ENCODE data around the gene CFAP46.
"Not testable (repeated sequence)": the region's sequence is repeated elsewhere in the genome, so short reads cannot be mapped to it uniquely, and the experiment has no call there.

The CFAP46 gene

GRCh38 chr10:132926777-132927650, 15.4 kb downstream of the CFAP46 start:
- no peaks in the 10 kb centered on the region for H3K9me3 ChIP-seq (ENCODE audit: control insufficient read depth, insufficient read depth, low read length)
- H3K36me3 ChIP-seq (ENCODE audit: control insufficient read depth, insufficient read depth, low read length): peaks cover 2% of the 10 kb centered on the region
- no peaks in the 10 kb centered on the region for H3K4me1 ChIP-seq (ENCODE audit: control insufficient read depth, insufficient read depth, low read length)
- no peaks in the 10 kb centered on the region for H3K27me3 ChIP-seq (ENCODE audit: control insufficient read depth, insufficient read depth, low read length)
- H3K9ac ChIP-seq (ENCODE audit: low read depth, low read length): no peak overlapping the region
- H3K4me3 ChIP-seq (ENCODE audit: low read depth, low read length): no peak overlapping the region

DNA sequence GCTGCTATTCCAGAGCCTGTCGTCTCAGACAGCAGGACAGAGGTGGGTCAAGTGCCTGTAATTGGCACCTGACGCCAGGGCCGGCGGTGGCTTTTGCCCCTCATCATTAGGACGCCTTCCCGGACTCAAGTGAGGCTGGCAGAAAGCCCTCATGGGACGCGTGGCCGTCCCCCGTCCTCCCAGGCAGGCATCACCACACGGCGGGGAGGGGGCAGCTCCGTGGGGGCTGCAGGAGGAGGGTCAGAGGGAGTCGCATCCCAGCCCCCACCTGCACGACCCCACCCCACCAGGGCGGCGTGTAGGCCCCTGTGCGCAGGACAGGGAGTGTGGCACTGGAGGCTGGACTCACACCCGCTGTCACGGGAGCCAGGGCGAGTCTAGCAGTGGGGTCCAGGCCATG, 16.3 kb downstream of the CFAP46 start:
- Histone ChIP-seq H3K27me3 (ENCODE audit: control insufficient read depth, insufficient read depth, low read length) (no peaks in the 10 kb centered on the region), H3K9ac (ENCODE audit: low read depth, low read length) (no peak overlapping the region), H3K4me1 (ENCODE audit: control insufficient read depth, insufficient read depth, low read length) (no peaks in the 10 kb centered on the region), H3K36me3 (ENCODE audit: control insufficient read depth, insufficient read depth, low read length) (peaks cover 2% of the 10 kb centered on the region), H3K4me3 (ENCODE audit: low read depth, low read length) (no peak overlapping the region), H3K9me3 (ENCODE audit: control insufficient read depth, insufficient read depth, low read length) (no peaks in the 10 kb centered on the region)

GRCh38 chr10:132925614-132926013, 16.8 kb downstream of the CFAP46 start:
- H3K4me3 ChIP-seq (ENCODE audit: low read depth, low read length): no peak overlapping the region
- H3K9ac ChIP-seq (ENCODE audit: low read depth, low read length): no peak overlapping the region
- no peaks in the 10 kb centered on the region for H3K4me1 ChIP-seq (ENCODE audit: control insufficient read depth, insufficient read depth, low read length)
- H3K27me3 ChIP-seq (ENCODE audit: control insufficient read depth, insufficient read depth, low read length): no peaks in the 10 kb centered on the region
- peaks cover 2% of the 10 kb centered on the region for H3K36me3 ChIP-seq (ENCODE audit: control insufficient read depth, insufficient read depth, low read length)
- H3K9me3 ChIP-seq (ENCODE audit: control insufficient read depth, insufficient read depth, low read length): no peaks in the 10 kb centered on the region

DNA sequence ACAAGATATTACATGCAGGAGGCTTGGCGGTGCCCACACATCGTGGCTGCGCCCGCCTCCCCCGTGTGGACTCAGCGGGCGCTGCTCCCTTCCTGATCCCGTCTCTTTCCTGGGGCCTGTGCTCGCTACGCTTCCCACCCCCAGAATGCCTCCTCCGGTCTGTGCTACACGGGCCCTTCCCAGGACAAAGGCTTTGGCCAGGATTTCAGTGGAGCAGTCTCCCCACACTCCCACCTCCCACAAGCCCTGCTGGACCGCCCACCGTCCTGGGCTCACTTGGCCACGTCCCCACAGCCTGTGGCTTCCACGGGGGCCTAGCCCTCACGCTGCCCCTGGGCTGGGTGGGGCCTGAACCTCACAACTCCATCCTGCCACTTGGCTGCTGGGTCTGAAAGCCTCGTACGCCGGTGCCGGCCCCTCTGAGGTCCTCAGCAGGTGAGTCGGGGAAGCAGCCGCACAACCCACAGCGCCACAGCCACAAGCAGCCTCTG, 17.3 kb downstream of the CFAP46 start:
- no peaks in the 10 kb centered on the region for H3K27me3 ChIP-seq (ENCODE audit: control insufficient read depth, insufficient read depth, low read length)
- peaks cover 2% of the 10 kb centered on the region for H3K36me3 ChIP-seq (ENCODE audit: control insufficient read depth, insufficient read depth, low read length)
- no peak overlapping the region for H3K4me3 ChIP-seq (ENCODE audit: low read depth, low read length)
- H3K9me3 ChIP-seq (ENCODE audit: control insufficient read depth, insufficient read depth, low read length): no peaks in the 10 kb centered on the region
- H3K9ac ChIP-seq (ENCODE audit: low read depth, low read length): no peak overlapping the region
- no peaks in the 10 kb centered on the region for H3K4me1 ChIP-seq (ENCODE audit: control insufficient read depth, insufficient read depth, low read length)

DNA sequence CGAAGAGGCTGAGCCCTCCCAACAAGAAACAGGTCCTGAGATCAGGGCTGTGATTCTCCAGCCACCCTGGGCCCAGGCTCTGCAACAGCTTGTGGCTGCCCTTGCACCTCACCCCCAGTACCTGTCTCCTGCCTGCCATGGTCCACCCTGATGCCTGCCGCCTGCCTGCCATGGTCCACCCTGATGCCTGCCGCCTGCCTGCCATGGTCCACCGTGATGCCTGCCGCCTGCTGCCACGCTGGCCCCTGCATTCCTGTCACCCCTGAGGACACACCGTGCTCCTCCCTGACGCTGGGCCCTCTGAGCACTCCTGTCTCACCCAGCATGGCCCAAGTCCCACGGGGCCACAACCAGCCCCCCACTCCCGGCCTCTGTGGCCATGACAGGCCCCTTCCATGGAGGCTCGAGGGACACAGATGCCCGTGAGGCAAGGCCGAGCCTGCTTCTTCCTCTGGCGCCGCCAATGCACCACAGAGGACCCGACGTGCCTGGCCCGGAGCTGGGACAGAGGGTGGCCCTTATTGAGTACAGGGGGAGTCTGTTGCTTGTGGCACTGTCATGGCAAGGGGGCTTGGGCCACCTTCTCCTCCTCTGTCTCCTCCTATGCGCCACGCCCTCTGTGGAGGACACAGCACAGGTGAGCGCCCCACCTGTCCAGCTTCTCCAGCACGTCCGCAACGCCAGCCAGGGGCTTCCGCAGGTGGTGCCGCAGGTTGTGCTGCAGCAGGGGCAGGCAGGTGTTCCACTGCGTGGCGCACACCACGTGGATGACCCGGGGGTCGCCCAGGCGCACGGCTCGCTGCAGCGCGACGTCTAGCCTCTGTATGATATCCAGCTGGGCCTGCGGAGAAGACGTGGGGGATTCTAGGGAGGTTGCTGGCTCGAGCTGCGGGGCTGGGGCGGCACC, 18.1 kb downstream of the CFAP46 start:
- no peaks in the 10 kb centered on the region for H3K9me3 ChIP-seq (ENCODE audit: control insufficient read depth, insufficient read depth, low read length)
- H3K4me3 ChIP-seq (ENCODE audit: low read depth, low read length): no peak overlapping the region
- peaks cover under 1% of the 10 kb centered on the region for H3K36me3 ChIP-seq (ENCODE audit: control insufficient read depth, insufficient read depth, low read length)
- H3K27me3 ChIP-seq (ENCODE audit: control insufficient read depth, insufficient read depth, low read length): no peaks in the 10 kb centered on the region
- no peaks in the 10 kb centered on the region for H3K4me1 ChIP-seq (ENCODE audit: control insufficient read depth, insufficient read depth, low read length)
- H3K9ac ChIP-seq (ENCODE audit: low read depth, low read length): no peak overlapping the region

GRCh38 chr10:132923384-132923783, 19.0 kb downstream of the CFAP46 start:
- H3K36me3 ChIP-seq (ENCODE audit: control insufficient read depth, insufficient read depth, low read length); H3K4me1 ChIP-seq (ENCODE audit: control insufficient read depth, insufficient read depth, low read length); H3K27me3 ChIP-seq (ENCODE audit: control insufficient read depth, insufficient read depth, low read length); H3K9ac ChIP-seq (ENCODE audit: low read depth, low read length); H3K4me3 ChIP-seq (ENCODE audit: low read depth, low read length); H3K9me3 ChIP-seq (ENCODE audit: control insufficient read depth, insufficient read depth, low read length): not testable (repeated sequence)

GRCh38 chr10:132922872-132923271, 19.5 kb downstream of the CFAP46 start:
- H3K9ac ChIP-seq (ENCODE audit: low read depth, low read length): no peak overlapping the region
- no peak overlapping the region for H3K4me3 ChIP-seq (ENCODE audit: low read depth, low read length)
- no peaks in the 10 kb centered on the region for H3K4me1 ChIP-seq (ENCODE audit: control insufficient read depth, insufficient read depth, low read length)
- no peaks in the 10 kb centered on the region for H3K36me3 ChIP-seq (ENCODE audit: control insufficient read depth, insufficient read depth, low read length)
- H3K9me3 ChIP-seq (ENCODE audit: control insufficient read depth, insufficient read depth, low read length): no peaks in the 10 kb centered on the region
- H3K27me3 ChIP-seq (ENCODE audit: control insufficient read depth, insufficient read depth, low read length): no peaks in the 10 kb centered on the region

DNA sequence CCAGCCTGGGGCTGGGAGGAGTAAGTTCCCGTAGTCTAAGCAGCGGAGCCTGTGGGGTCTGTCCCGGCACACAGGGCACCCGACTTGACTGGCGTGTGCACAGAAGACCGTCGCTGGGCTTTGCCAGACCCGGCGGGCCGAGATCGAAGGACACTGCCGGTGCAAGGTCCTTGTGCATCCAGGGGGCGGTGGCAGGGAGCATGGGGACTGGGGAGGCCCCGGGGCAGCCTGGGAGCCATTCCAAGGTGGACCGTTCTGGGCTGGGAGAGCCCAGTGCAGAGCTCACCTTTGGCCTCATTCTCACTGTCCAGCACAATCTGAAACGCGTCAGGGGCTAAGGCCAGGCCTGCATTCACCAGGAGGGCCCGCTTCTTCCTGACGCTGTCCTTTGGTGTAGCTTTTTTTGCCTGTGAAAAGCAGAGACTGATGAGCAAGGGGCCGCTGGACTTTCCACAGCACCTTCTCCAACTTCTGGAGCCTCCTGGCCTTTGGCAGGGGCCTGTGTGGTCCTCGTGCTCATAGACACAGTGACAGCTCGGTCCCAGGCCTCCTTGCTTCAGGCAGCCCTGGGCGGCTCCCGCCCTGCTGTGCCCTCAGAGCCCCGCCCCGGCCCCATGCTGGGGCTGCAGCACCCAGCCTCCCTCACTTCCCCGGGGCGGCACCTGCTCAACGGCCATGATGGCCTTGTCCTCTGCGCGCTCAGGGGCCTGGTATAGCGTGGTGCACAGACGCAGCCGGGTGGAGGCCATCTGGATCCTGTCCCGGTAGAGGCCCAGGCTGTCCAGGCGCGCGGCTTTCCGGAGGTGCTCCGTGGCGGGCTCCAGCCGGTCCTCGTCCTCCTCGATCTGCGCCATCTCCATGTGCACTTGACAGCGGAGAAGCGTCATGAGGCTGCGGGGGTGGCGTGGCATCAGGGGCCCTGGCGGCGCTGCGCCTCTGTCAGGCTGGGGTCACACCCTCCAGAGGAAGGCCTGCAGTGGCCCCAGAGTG, 20.3 kb downstream of the CFAP46 start:
- Histone ChIP-seq H3K4me3 (ENCODE audit: low read depth, low read length) (no peak overlapping the region), H3K9me3 (ENCODE audit: control insufficient read depth, insufficient read depth, low read length) (no peaks in the 10 kb centered on the region), H3K36me3 (ENCODE audit: control insufficient read depth, insufficient read depth, low read length) (no peaks in the 10 kb centered on the region), H3K9ac (ENCODE audit: low read depth, low read length) (no peak overlapping the region), H3K27me3 (ENCODE audit: control insufficient read depth, insufficient read depth, low read length) (no peaks in the 10 kb centered on the region), H3K4me1 (ENCODE audit: control insufficient read depth, insufficient read depth, low read length) (no peaks in the 10 kb centered on the region)

GRCh38 chr10:132921086-132921485, 21.3 kb downstream of the CFAP46 start:
- H3K27me3 ChIP-seq (ENCODE audit: control insufficient read depth, insufficient read depth, low read length): no peaks in the 10 kb centered on the region
- no peak overlapping the region for H3K4me3 ChIP-seq (ENCODE audit: low read depth, low read length)
- H3K9ac ChIP-seq (ENCODE audit: low read depth, low read length): no peak overlapping the region
- no peaks in the 10 kb centered on the region for H3K4me1 ChIP-seq (ENCODE audit: control insufficient read depth, insufficient read depth, low read length)
- no peaks in the 10 kb centered on the region for H3K36me3 ChIP-seq (ENCODE audit: control insufficient read depth, insufficient read depth, low read length)
- H3K9me3 ChIP-seq (ENCODE audit: control insufficient read depth, insufficient read depth, low read length): no peaks in the 10 kb centered on the region

DNA sequence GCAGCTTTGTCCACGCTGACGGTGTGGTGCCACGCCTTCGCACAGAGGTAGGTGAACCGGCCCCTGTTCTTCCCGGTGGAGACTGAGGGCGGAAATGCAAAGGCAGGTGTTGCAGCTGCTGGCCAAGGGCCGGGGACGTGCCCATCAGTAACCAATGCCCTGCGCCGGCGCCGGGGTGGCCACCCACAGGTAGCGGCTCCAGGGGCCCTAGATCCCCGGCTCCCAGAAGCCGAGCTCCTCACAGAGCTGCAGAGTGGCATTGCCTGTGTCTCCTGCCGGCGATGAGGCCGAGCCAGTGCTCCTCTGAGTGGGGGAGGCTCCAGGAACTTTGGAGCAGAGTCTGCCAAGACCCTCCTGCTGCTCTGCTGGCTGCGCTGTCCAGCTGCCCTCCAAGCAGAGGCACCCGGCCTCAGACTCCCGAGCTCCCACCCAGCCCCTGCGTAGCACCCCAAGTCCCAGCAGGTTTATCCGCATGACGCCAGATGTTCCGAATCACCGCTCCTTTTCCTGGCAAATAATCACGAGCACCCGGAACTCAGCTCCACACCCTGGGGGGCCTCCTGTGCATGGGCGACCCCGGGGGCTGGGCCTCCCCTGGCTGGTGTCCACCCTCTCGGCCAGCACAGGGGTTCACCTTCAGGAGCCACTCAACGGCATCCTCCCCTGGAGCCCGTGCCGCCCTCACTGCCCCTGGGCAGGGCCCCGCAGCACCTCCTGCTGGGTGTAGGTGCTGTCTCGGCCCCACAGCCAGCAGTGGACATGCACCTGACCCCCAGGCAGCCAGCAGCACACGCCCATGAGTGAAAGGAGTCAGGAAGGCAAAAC, 22.1 kb downstream of the CFAP46 start:
- no peaks in the 10 kb centered on the region for H3K27me3 ChIP-seq (ENCODE audit: control insufficient read depth, insufficient read depth, low read length)
- no peaks in the 10 kb centered on the region for H3K9me3 ChIP-seq (ENCODE audit: control insufficient read depth, insufficient read depth, low read length)
- H3K36me3 ChIP-seq (ENCODE audit: control insufficient read depth, insufficient read depth, low read length): no peaks in the 10 kb centered on the region
- no peaks in the 10 kb centered on the region for H3K4me1 ChIP-seq (ENCODE audit: control insufficient read depth, insufficient read depth, low read length)
- H3K9ac ChIP-seq (ENCODE audit: low read depth, low read length): no peak overlapping the region
- no peak overlapping the region for H3K4me3 ChIP-seq (ENCODE audit: low read depth, low read length)

All from iPS-15b (cell line).